HAP-1 (cell line): ENCODE results near the gene POTEM.
"Not testable (repeated sequence)": the region's sequence is repeated elsewhere in the genome, so short reads cannot be mapped to it uniquely, and the experiment has no call there.

Experiments
- DNase-seq, 2 experiments: peaks; one replicate each; pipeline ENCODE4 v3.0.0-alpha.2; 2016 to 2020; ENCODE audit warnings: low spot score in 2 of 2
- H3K27me3 ChIP-seq: fragments of 250-450 bp; sonication (Bioruptor Pico); 2 replicates; pipeline ENCODE4 v1.5.1; 2020; ENCODE audit warnings: low read depth, mild to moderate bottlenecking, moderate library complexity
- H3K36me3 ChIP-seq: fragments of 250-450 bp; sonication (Bioruptor Pico); replicated peaks from 2 replicates; pipeline ENCODE4 v1.5.1; 2020; ENCODE audit warnings: mild to moderate bottlenecking
- H3K4me1 ChIP-seq: fragments of 250-450 bp; sonication (Bioruptor Pico); 2 replicates; pipeline ENCODE4 v1.5.1; 2020; ENCODE audit warnings: mild to moderate bottlenecking
- H3K4me3 ChIP-seq: fragments of 250-450 bp; sonication (Bioruptor Pico); 2 replicates; pipeline ENCODE4 v1.5.1; 2020; ENCODE audit warnings: mild to moderate bottlenecking, moderate library complexity
- H3K9me3 ChIP-seq: fragments of 250-450 bp; sonication (Bioruptor Pico); 2 replicates; pipeline ENCODE4 v1.5.1; 2020; ENCODE audit warnings: mild to moderate bottlenecking, moderate library complexity
- in situ Hi-C: fragments of 300-500 bp; cut with MboI; formaldehyde crosslinking; loops from 3 replicates; pipeline ENCODE4 v1.14.3; 2020; ENCODE audit warnings: low sequenced_read_pairs, inconsistent platforms, mixed read lengths

Gene POTEM

GRCh38 chr14:19007678-19008077, 40.4 kb downstream of the POTEM start:
- H3K9me3 ChIP-seq, H3K4me3 ChIP-seq, H3K36me3 ChIP-seq, in situ Hi-C loops, H3K27me3 ChIP-seq, H3K4me1 ChIP-seq, DNase-seq: not testable (repeated sequence)

DNA sequence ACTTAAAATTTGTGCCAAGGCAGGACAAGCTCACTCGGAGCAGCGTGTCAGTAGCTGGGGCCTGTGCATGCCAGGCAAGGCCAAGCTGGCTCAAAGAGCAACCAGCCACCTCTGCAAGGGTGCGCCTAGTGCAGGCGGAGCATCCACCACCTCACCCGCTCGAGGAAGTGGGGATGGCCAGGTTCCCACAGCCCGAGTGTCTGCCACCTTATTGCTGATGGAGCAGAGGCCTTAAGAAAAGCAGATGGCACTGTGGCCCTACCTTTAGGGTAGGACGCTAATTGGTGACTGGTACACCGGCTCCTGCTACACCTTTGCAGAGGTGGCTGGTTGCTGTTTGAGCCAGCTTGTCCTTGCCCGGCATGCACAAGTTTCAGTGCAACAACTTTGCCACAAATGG, 43.8 kb downstream of the POTEM start:
- H3K27me3 ChIP-seq, H3K4me1 ChIP-seq, H3K9me3 ChIP-seq, H3K36me3 ChIP-seq, in situ Hi-C loops, DNase-seq, H3K4me3 ChIP-seq: not testable (repeated sequence)

DNA sequence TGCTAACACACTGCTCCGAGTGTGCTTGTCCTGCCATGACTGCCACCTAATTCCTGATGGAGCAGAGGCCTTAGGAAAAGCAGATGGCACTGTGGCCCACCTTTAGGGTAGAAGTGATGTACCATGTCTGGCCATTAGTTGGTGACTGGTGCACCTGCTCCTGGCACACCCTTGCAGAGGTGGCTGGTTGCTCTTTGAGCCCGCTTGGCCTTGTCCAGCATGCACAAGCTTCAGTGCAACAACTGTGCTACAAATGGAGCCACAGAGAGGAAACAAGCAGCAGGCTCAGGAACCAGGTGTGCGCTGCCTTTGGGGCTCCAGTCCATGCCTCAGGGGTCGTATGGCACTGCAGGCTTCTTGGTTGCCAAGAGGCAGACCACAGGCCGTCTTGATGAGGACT, 44.5 kb downstream of the POTEM start:
- in situ Hi-C loops, H3K36me3 ChIP-seq, H3K4me3 ChIP-seq, H3K9me3 ChIP-seq, H3K27me3 ChIP-seq, DNase-seq, H3K4me1 ChIP-seq: not testable (repeated sequence)

GRCh38 chr14:19015185-19015584, 48.0 kb downstream of the POTEM start:
- H3K36me3 ChIP-seq, H3K9me3 ChIP-seq, DNase-seq, in situ Hi-C loops, H3K4me1 ChIP-seq, H3K4me3 ChIP-seq, H3K27me3 ChIP-seq: not testable (repeated sequence)

DNA sequence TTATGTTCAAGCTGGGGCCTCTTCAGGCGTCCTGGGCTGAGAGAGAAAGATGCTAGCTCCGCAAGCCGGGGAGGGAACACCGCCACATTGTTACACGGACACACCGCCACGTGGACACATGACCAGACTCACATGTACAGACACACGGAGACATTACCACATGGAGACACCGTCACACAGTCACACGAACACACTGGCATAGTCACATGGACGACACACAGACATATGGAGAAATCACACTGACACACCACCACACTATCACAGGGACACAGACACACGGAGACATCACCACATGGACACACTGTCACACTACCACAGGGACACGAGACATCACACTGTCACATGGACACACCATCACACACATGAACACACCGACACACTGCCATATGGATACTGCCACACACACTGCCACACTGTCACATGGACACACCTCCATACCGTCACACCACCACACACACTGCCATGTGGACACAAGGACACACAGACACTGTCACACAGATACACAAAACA, 57.9 kb downstream of the POTEM start:
- in situ Hi-C loops, DNase-seq, H3K4me3 ChIP-seq, H3K27me3 ChIP-seq, H3K36me3 ChIP-seq, H3K4me1 ChIP-seq, H3K9me3 ChIP-seq: not testable (repeated sequence)

GRCh38 chr14:19026649-19027351, 59.6 kb downstream of the POTEM start:
- DNase-seq, H3K27me3 ChIP-seq, H3K36me3 ChIP-seq, H3K4me1 ChIP-seq, H3K9me3 ChIP-seq, in situ Hi-C loops, H3K4me3 ChIP-seq: not testable (repeated sequence)

GRCh38 chr14:19027895-19028294, 60.7 kb downstream of the POTEM start:
- H3K4me3 ChIP-seq, H3K27me3 ChIP-seq, H3K36me3 ChIP-seq, DNase-seq, H3K9me3 ChIP-seq, H3K4me1 ChIP-seq, in situ Hi-C loops: not testable (repeated sequence)

DNA sequence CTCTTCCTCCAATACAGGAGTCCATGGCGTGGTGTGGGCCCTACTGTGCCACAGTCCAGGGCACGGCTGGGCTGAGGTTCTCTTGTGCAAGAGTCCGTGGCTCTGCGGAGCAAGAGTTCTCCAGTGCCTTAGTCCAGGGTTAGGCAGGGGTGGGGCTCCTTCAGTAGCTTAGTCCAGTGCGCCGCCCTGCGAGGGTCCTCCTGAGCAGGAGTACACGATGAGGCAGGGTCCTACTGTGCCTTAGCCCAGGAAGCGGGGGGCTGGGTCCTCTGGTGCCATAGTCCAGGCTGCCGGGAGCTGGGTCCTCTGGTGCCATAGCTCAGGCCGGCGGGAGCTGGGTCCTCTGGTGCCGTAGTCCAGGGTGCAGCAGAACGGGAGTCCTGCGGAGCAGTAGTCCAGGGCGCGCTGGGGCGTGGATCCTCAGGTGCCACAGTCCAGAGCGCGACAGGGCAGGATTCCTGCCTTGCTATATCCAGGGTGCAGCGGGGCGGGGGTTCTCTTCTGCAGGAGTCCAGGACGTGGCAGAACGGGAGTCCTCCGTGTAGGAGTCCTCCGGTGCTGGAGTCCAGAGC, 69.7 kb downstream of the POTEM start:
- H3K36me3 ChIP-seq, in situ Hi-C loops, H3K9me3 ChIP-seq, H3K4me3 ChIP-seq, H3K27me3 ChIP-seq, DNase-seq, H3K4me1 ChIP-seq: not testable (repeated sequence)

DNA sequence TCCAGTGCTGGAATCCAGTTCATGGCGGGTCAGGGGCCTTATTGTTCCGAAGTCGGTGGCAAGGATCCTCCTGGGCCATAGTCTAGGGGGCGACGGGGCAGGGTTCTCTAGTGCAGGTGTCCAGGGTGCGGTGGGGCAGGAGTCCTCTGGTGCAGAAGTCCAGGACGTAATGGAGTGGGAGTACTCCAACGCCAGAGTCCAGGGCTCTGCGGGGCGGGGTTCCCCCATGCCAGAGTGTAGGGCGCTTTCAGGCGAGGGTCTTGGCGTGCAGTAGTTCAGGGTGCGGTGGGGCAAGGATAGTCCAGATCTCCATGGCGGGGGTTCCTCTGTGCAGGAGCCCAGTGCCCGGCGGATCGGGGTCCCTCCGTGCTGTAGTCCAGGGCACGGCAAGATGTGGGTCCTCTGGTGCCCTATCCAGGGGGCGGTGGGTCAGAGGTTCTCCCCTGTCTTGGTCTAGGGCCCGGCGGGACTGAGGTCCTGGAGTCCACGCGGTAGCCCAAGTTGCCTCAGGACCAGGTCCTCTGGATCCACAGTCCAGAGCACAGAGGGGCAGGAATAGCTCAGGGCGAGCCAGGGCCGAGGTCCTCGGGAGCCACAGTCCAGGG, 70.9 kb downstream of the POTEM start:
- H3K4me3 ChIP-seq, H3K4me1 ChIP-seq, H3K36me3 ChIP-seq, in situ Hi-C loops, H3K27me3 ChIP-seq, H3K9me3 ChIP-seq, DNase-seq: not testable (repeated sequence)

- DNase-seq, H3K36me3 ChIP-seq, H3K27me3 ChIP-seq, H3K4me1 ChIP-seq, in situ Hi-C loops, H3K4me3 ChIP-seq, H3K9me3 ChIP-seq: not testable (repeated sequence)
Observed at GRCh38 chr14:19038785-19039184, 71.6 kb downstream of the POTEM start.

DNA sequence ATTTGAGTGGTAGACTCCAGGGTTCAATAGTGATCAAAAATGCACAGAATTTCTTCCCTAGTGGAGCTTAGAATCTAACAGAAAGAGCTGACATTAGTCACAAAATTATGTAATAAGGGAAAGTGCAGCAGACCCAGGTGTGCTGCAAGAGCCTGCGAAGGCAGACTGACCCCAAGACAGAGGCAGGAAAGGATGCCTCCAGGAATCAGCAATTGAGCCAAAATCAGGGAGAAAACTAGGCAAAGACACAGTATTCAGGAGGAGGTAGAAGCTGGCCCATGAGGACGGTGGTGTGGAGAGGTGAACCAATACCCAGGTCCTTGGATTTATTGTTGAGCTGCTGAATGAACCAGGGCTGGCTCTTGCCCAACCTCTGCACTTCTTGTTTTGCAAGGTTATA, 76.2 kb downstream of the POTEM start:
- H3K36me3 ChIP-seq, H3K4me3 ChIP-seq, H3K4me1 ChIP-seq, H3K9me3 ChIP-seq, DNase-seq, in situ Hi-C loops, H3K27me3 ChIP-seq: not testable (repeated sequence)
